Neural cell (in vitro differentiated cells): ENCODE data around the gene VSIG2. TPM values are rescaled to one million over a fixed set of nuclear protein-coding genes. Genes with fewer than 3 reads are reported as not detected.

Experiments
- H2AFZ ChIP-seq: fragments of 200-600, 300-800 bp; sonication (generic), shearing (Covaris generic); 2 replicates; pipeline ENCODE4 v1.6.0; 2014; ENCODE audit warnings: low read depth, mild to moderate bottlenecking, antibody characterized with exemption, low read length, moderate library complexity
- H3F3A ChIP-seq: fragments of 200-600 bp; shearing (Covaris generic); 2 replicates; pipeline ENCODE4 v1.6.1; 2016; ENCODE audit warnings: mild to moderate bottlenecking, moderate library complexity, mixed read lengths, antibody characterized with exemption, low read length; ENCODE audit not compliant: insufficient read depth, poor library complexity, severe bottlenecking
- H3K27ac ChIP-seq: fragments of 200-600, 300-800 bp; sonication (generic), shearing (Covaris generic); 2 replicates; pipeline ENCODE4 v1.5.1; 2014; ENCODE audit warnings: mild to moderate bottlenecking, low read length, moderate library complexity
- H3K27me3 ChIP-seq: fragments of 300-800, 200-600 bp; sonication (generic), shearing (Covaris generic); 2 replicates; pipeline ENCODE4 v1.6.0; 2014; ENCODE audit warnings: mild to moderate bottlenecking, low read depth, low read length, moderate library complexity; ENCODE audit not compliant: insufficient read depth
- H3K36me3 ChIP-seq: fragments of 300-800, 200-600 bp; sonication (generic), shearing (Covaris generic); 2 replicates; pipeline ENCODE4 v1.5.1; 2014; ENCODE audit warnings: mild to moderate bottlenecking, antibody characterized with exemption, low read length, moderate library complexity; ENCODE audit not compliant: insufficient read depth
- H3K4me2 ChIP-seq: fragments of 300-800, 200-600 bp; sonication (generic), shearing (Covaris generic); 2 replicates; pipeline ENCODE4 v1.6.0; 2014; ENCODE audit warnings: mild to moderate bottlenecking, low read length
- H3K4me3 ChIP-seq: fragments of 300-800, 200-600 bp; sonication (generic), shearing (Covaris generic); 2 replicates; pipeline ENCODE4 v1.5.1; 2014; ENCODE audit warnings: mild to moderate bottlenecking, low read length, moderate library complexity
- H3K79me2 ChIP-seq: fragments of 200-600 bp; shearing (Covaris generic); replicated peaks from 2 replicates; pipeline ENCODE4 v1.6.0; 2014; ENCODE audit warnings: mild to moderate bottlenecking, low read length, moderate library complexity; ENCODE audit not compliant: insufficient read depth
- H3K9ac ChIP-seq: fragments of 300-800, 200-600 bp; sonication (generic), shearing (Covaris generic); 2 replicates; pipeline ENCODE4 v1.6.1; 2016; ENCODE audit warnings: mild to moderate bottlenecking, low read length, mixed read lengths
- H3K9me2 ChIP-seq: fragments of 200-600 bp; shearing (Covaris generic); 2 replicates; pipeline ENCODE4 v1.6.1; 2016; ENCODE audit warnings: mild to moderate bottlenecking, low read length, mixed read lengths; ENCODE audit not compliant: insufficient read depth
- H3K9me3 ChIP-seq: fragments of 200-600, 300-800 bp; sonication (generic), shearing (Covaris generic); 2 replicates; pipeline ENCODE4 v1.6.1; 2016; ENCODE audit warnings: mild to moderate bottlenecking, mixed run types, low read length, moderate library complexity, mixed read lengths
- H4K20me1 ChIP-seq: fragments of 200-600 bp; shearing (Covaris generic); 2 replicates; pipeline ENCODE4 v1.6.1; 2016; ENCODE audit warnings: mild to moderate bottlenecking, mixed run types; ENCODE audit not compliant: insufficient read depth
- CTCF ChIP-seq: fragments of 450-650 bp; IDR thresholded peaks from 2 replicates; pipeline ENCODE4 v1.5.1; 2014; ENCODE audit warnings: antibody characterized with exemption, mild to moderate bottlenecking, moderate library complexity; ENCODE audit not compliant: poor library complexity, severe bottlenecking
- EP300 ChIP-seq: fragments of 450-650 bp; conservative IDR thresholded peaks from 2 replicates; pipeline ENCODE4 v1.6.1; 2014; ENCODE audit warnings: antibody characterized with exemption, mild to moderate bottlenecking, moderate library complexity; ENCODE audit not compliant: poor library complexity, severe bottlenecking
- EZH2 ChIP-seq: fragments of 200-600, 300-800 bp; shearing (Covaris generic), sonication (generic); IDR thresholded peaks from 2 replicates; pipeline ENCODE4 v1.6.1; 2014; ENCODE audit warnings: antibody characterized with exemption, low read length, borderline replicate concordance, mild to moderate bottlenecking; ENCODE audit not compliant: insufficient read depth, poor library complexity, severe bottlenecking
- MXI1 ChIP-seq: fragments of 450-650 bp; conservative IDR thresholded peaks from 2 replicates; pipeline ENCODE4 v1.6.1; 2014; ENCODE audit warnings: antibody characterized with exemption, mild to moderate bottlenecking; ENCODE audit not compliant: poor library complexity, severe bottlenecking
- POLR2AphosphoS5 ChIP-seq: IDR thresholded peaks from 2 replicates; pipeline ENCODE4 v1.6.1; 2012
- RAD21 ChIP-seq: fragments of 450-650 bp; conservative IDR thresholded peaks from 2 replicates; pipeline ENCODE4 v1.6.1; 2014; ENCODE audit warnings: antibody characterized with exemption, mild to moderate bottlenecking, moderate library complexity
- SMC3 ChIP-seq: fragments of 450-650 bp; conservative IDR thresholded peaks from 2 replicates; pipeline ENCODE4 v1.6.1; 2014; ENCODE audit warnings: antibody characterized with exemption, mild to moderate bottlenecking, moderate library complexity; ENCODE audit not compliant: poor library complexity
- TAF1 ChIP-seq: IDR thresholded peaks from 2 replicates; pipeline ENCODE4 v1.6.1; 2012; ENCODE audit warnings: low read depth
- polyA plus RNA-seq: library from polyadenylated mRNA; depleted of rRNA; stranded (reverse); fragments of >200 nt; gene quantifications from 2 replicates; pipeline ENCODE4 v1.2.3, GENCODE V29; 2014
- TF ChIP-seq, protein P1 (sequence below): IDR thresholded peaks from 2 replicates; pipeline ENCODE4 v1.6.1; 2012; ENCODE audit warnings: borderline replicate concordance

VSIG2 gene
- polyA plus RNA-seq, 1 donor from 2014 or later, result not detected

DNA sequence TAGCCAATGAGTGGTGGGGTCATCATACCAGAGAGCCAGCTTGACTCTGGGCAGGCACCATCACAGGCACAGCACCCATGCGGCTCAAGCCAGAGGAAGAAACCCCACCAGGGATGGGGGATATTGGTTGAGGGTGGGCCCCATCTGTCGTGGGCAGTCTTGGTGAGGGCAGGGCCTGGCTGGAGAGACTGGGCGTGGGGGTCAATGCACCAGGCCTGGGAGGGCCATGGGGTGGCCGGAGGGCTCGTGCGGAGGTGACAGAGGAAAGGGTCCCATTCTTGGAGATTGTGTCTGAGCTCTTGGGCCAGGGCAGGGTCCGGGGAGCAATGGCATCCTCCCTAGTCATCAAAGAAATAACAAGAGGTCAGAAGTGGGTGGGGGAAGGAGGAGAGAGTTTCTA, 1.6 kb upstream of the VSIG2 start:
- no peak overlapping the region for H3K9ac ChIP-seq
- no peaks in the 10 kb centered on the region for H3F3A ChIP-seq
- no peaks in the 10 kb centered on the region for H3K9me3 ChIP-seq
- H3K9me2 ChIP-seq, result no peaks in the 10 kb centered on the region
- no peaks in the 10 kb centered on the region for H3K79me2 ChIP-seq
- H3K36me3 ChIP-seq, result no peaks in the 10 kb centered on the region
- H3K4me2 ChIP-seq, result no peak overlapping the region
- H3K4me3 ChIP-seq, result no peak overlapping the region
- TF ChIP-seq SMC3 (no peak), EZH2 (no peak), POLR2AphosphoS5 (no peak), MXI1 (no peak)
- H4K20me1 ChIP-seq, result no peaks in the 10 kb centered on the region
- H3K27ac ChIP-seq, result no peak overlapping the region
- no peak overlapping the region for H2AFZ ChIP-seq
- peaks cover 97% of the 10 kb centered on the region for H3K27me3 ChIP-seq

GRCh38 chr11:124753205-124753604, 1.1 kb upstream of the VSIG2 start:
- Histone ChIP-seq H2AFZ (no peak overlapping the region), H3K4me3 (no peak overlapping the region), H4K20me1 (no peaks in the 10 kb centered on the region), H3K9me2 (no peaks in the 10 kb centered on the region), H3F3A (no peaks in the 10 kb centered on the region), H3K36me3 (no peaks in the 10 kb centered on the region), H3K9ac (no peak overlapping the region), H3K4me2 (no peak overlapping the region), H3K9me3 (no peaks in the 10 kb centered on the region), H3K79me2 (no peaks in the 10 kb centered on the region), H3K27me3 (peaks cover 97% of the 10 kb centered on the region), H3K27ac (no peak overlapping the region)
- TF ChIP-seq EP300 (no peak), RAD21 (no peak)

- TF ChIP-seq EP300, result no peak
- TF ChIP-seq SMC3, result no peak
- TF ChIP-seq, protein P1, sequence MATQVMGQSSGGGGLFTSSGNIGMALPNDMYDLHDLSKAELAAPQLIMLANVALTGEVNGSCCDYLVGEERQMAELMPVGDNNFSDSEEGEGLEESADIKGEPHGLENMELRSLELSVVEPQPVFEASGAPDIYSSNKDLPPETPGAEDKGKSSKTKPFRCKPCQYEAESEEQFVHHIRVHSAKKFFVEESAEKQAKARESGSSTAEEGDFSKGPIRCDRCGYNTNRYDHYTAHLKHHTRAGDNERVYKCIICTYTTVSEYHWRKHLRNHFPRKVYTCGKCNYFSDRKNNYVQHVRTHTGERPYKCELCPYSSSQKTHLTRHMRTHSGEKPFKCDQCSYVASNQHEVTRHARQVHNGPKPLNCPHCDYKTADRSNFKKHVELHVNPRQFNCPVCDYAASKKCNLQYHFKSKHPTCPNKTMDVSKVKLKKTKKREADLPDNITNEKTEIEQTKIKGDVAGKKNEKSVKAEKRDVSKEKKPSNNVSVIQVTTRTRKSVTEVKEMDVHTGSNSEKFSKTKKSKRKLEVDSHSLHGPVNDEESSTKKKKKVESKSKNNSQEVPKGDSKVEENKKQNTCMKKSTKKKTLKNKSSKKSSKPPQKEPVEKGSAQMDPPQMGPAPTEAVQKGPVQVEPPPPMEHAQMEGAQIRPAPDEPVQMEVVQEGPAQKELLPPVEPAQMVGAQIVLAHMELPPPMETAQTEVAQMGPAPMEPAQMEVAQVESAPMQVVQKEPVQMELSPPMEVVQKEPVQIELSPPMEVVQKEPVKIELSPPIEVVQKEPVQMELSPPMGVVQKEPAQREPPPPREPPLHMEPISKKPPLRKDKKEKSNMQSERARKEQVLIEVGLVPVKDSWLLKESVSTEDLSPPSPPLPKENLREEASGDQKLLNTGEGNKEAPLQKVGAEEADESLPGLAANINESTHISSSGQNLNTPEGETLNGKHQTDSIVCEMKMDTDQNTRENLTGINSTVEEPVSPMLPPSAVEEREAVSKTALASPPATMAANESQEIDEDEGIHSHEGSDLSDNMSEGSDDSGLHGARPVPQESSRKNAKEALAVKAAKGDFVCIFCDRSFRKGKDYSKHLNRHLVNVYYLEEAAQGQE, result no peak
- no peak for TF ChIP-seq EZH2
- no peak for TF ChIP-seq TAF1
- TF ChIP-seq RAD21, result no peak
- no peak for TF ChIP-seq POLR2AphosphoS5
- no peak for TF ChIP-seq CTCF
- TF ChIP-seq MXI1, result no peak
- H3K9me3 ChIP-seq, result no peaks in the 10 kb centered on the region
- no peak overlapping the region for H3K4me3 ChIP-seq
- H2AFZ ChIP-seq, result no peak overlapping the region
- no peaks in the 10 kb centered on the region for H4K20me1 ChIP-seq
- H3K9ac ChIP-seq, result no peak overlapping the region
- H3K36me3 ChIP-seq, result no peaks in the 10 kb centered on the region
- peaks cover 97% of the 10 kb centered on the region for H3K27me3 ChIP-seq
- H3K4me2 ChIP-seq, result no peak overlapping the region
- H3F3A ChIP-seq, result no peaks in the 10 kb centered on the region
- H3K27ac ChIP-seq, result no peak overlapping the region
- H3K79me2 ChIP-seq, result no peaks in the 10 kb centered on the region
- H3K9me2 ChIP-seq, result no peaks in the 10 kb centered on the region
These were observed 532 bp upstream of the VSIG2 start for GRCh38 chr11:124752471-124753102.
